Right lobe of liver (tissue), 4 donors: ENCODE data around the gene CEACAM6.

Source experiments
- CTCF ChIP-seq, 4 donors: fragments of 200-600 bp in 3 of 4; fragments of 450-650 bp in 1 of 4; IDR thresholded peaks; one replicate each; pipeline versions ENCODE4 v1.5.1 to v1.8.0; 2016 to 2022; ENCODE audit warnings: antibody characterized with exemption in 4 of 4, mild to moderate bottlenecking in 2 of 4
- POLR2A ChIP-seq: fragments of 450-650 bp; IDR thresholded peaks from one replicate; pipeline ENCODE4 v1.6.1; 2017; ENCODE audit warnings: antibody characterized with exemption, mild to moderate bottlenecking
- donor health status: DM: no; HTN: no; CAD: no.
- donor health status: DM: no; HTN: no; CAD: no.
- donor health status: DM: no; HTN: yes; CAD: no.

DNA sequence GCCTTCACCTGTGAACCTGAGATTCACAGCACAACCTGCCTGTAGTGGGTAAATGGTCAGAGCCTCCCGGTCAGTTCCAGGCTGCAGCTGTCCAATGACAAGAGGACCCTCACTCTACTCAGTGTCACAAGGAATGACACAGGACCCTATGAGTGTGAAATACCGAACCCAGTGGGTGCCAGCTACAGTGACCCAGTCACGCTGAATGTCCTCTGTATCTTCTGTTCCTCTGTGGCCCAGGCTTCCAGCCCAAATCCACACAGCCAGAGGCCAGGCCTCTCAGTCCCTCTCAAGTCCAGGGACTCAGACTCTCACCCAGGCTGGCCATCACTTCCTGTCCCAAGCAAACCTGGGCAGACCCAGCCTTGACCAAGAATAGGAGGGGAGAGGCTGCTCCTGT is 51.8 kb downstream of the CEACAM6 start:
- TF ChIP-seq CTCF (IDR thresholded peaks at IDR 0.05), result no peak
- no peak for TF ChIP-seq POLR2A
